WTC11 (cell line): ENCODE data around the gene PRR19. TPM values are rescaled to one million over a fixed set of nuclear protein-coding genes. Genes with fewer than 3 reads are reported as not detected.

Experiments
- ATAC-seq: fragments of 200-7000 bp; cut with Tn5 transposase; 2 replicates; pipeline ENCODE4 v1.10.0; 2021; ENCODE audit warnings: mild to moderate bottlenecking, moderate library complexity
- CTCF ChIA-PET: fragments of 300-600 bp; sonication (Branson Sonifier 250); formaldehyde crosslinking; loops from one replicate; lab custom pipeline; 2021; ENCODE audit warnings: antibody characterized with exemption; lab: Charles Lee
- POLR2A ChIA-PET: fragments of 350-600 bp; sonication (Branson Sonifier 250); formaldehyde crosslinking; loops from one replicate; lab custom pipeline; 2021; ENCODE audit warnings: antibody characterized with exemption; lab: Charles Lee
- DNase-seq: peaks from one replicate; pipeline ENCODE4 v3.0.0; 2021; ENCODE audit warnings: low spot score
- H3K27ac Mint-ChIP-seq: 2 replicates; pipeline ENCODE4 v1.8.0; 2021; ENCODE audit warnings: mixed read lengths
- H3K27me3 Mint-ChIP-seq: 2 replicates; pipeline ENCODE4 v1.8.0; 2021; ENCODE audit warnings: low read depth, mild to moderate bottlenecking, moderate library complexity, mixed read lengths
- H3K36me3 Mint-ChIP-seq: 2 replicates; pipeline ENCODE4 v1.8.0; 2021; ENCODE audit warnings: mixed read lengths
- H3K4me1 Mint-ChIP-seq: 2 replicates; pipeline ENCODE4 v1.8.0; 2022; ENCODE audit warnings: mixed read lengths
- H3K4me3 Mint-ChIP-seq: 2 replicates; pipeline ENCODE4 v1.8.0; 2021; ENCODE audit warnings: mild to moderate bottlenecking, moderate library complexity, mixed read lengths
- H3K9me3 Mint-ChIP-seq: 2 replicates; pipeline ENCODE4 v1.8.0; 2021; ENCODE audit warnings: mixed read lengths
- E2F1 ChIP-seq: sonication (generic); formaldehyde crosslinking; IDR thresholded peaks from 2 replicates; pipeline ENCODE4 v1.8.0; 2022; ENCODE audit warnings: mild to moderate bottlenecking, missing genetic modification reagents
- EMX1 ChIP-seq: fragments of 250-450 bp; sonication (Bioruptor Pico); IDR thresholded peaks from 2 replicates; pipeline ENCODE4 v1.8.0; 2021; ENCODE audit warnings: mild to moderate bottlenecking
- FOXP4 ChIP-seq: sonication (generic); formaldehyde crosslinking; IDR thresholded peaks from 2 replicates; pipeline ENCODE4 v1.8.0; 2022; ENCODE audit warnings: mild to moderate bottlenecking, missing genetic modification reagents
- IRF1 ChIP-seq: sonication (generic); formaldehyde crosslinking; IDR thresholded peaks from 2 replicates; pipeline ENCODE4 v1.8.0; 2023; ENCODE audit warnings: missing genetic modification reagents
- JUN ChIP-seq: sonication (generic); formaldehyde crosslinking; IDR thresholded peaks from 2 replicates; pipeline ENCODE4 v1.8.0; 2023; ENCODE audit warnings: mild to moderate bottlenecking, missing genetic modification reagents
- KAT7 ChIP-seq: sonication (generic); formaldehyde crosslinking; IDR thresholded peaks from 2 replicates; pipeline ENCODE4 v1.8.1; 2023; ENCODE audit warnings: missing genetic modification reagents, mild to moderate bottlenecking, borderline replicate concordance
- NR3C1 ChIP-seq: sonication (generic); formaldehyde crosslinking; conservative IDR thresholded peaks from 2 replicates; pipeline ENCODE4 v1.8.1; 2023; ENCODE audit warnings: low read depth, mild to moderate bottlenecking, missing genetic modification reagents
- SMAD3 ChIP-seq: sonication (generic); formaldehyde crosslinking; IDR thresholded peaks from 2 replicates; pipeline ENCODE4 v1.8.0; 2022; ENCODE audit warnings: missing genetic modification reagents, mild to moderate bottlenecking, borderline replicate concordance
- SOX15 ChIP-seq: fragments of 250-450 bp; sonication (Bioruptor Pico); IDR thresholded peaks from 2 replicates; pipeline ENCODE4 v1.9.0; 2021; ENCODE audit warnings: mild to moderate bottlenecking
- TEAD4 ChIP-seq: sonication (generic); formaldehyde crosslinking; IDR thresholded peaks from 2 replicates; pipeline ENCODE4 v1.8.0; 2022; ENCODE audit warnings: mild to moderate bottlenecking, missing genetic modification reagents
- TP53 ChIP-seq: sonication (generic); formaldehyde crosslinking; IDR thresholded peaks from 2 replicates; pipeline ENCODE4 v1.8.1; 2023; ENCODE audit warnings: mild to moderate bottlenecking, missing genetic modification reagents
- ZBTB21 ChIP-seq: sonication (generic); formaldehyde crosslinking; IDR thresholded peaks from 2 replicates; pipeline ENCODE4 v1.8.1; 2023; ENCODE audit warnings: mild to moderate bottlenecking, missing genetic modification reagents, borderline replicate concordance
- ZNF121 ChIP-seq: sonication (generic); formaldehyde crosslinking; IDR thresholded peaks from 2 replicates; pipeline ENCODE4 v1.8.0; 2023; ENCODE audit warnings: missing genetic modification reagents
- total RNA-seq: library from RNA; stranded (reverse); gene quantifications from 3 replicates; pipeline ENCODE4 v1.2.3, GENCODE V29; 2021
- TF ChIP-seq, protein P1 (sequence below): fragments of 250-450 bp; sonication (Bioruptor Pico); IDR thresholded peaks from 2 replicates; pipeline ENCODE4 v1.8.0; 2021; ENCODE audit warnings: mild to moderate bottlenecking
- TF ChIP-seq, protein P2 (sequence below): fragments of 200-600 bp; IDR thresholded peaks from 2 replicates; pipeline ENCODE4 v1.8.0; 2022; ENCODE audit warnings: antibody characterized with exemption

Gene PRR19
- total RNA-seq, 1 experiment from 2014 or later = 3.7 TPM

GRCh38 chr19:42276821-42277220, 25.1 kb upstream of the PRR19 start:
- peaks cover 13% of the 10 kb centered on the region for H3K4me1 Mint-ChIP-seq
- no peaks in the 10 kb centered on the region for H3K9me3 Mint-ChIP-seq
- POLR2A ChIA-PET = no interaction called here
- no peak overlapping the region for H3K27ac Mint-ChIP-seq
- H3K4me3 Mint-ChIP-seq = no peak overlapping the region
- DNase-seq = no peak
- no peaks in the 10 kb centered on the region for H3K27me3 Mint-ChIP-seq
- CTCF ChIA-PET = interaction anchor here (7.5 kb wide), 1 partner anchor 31 kb away, joined by 239 read pairs; the partner anchor contains the start of gene GSK3A
- TF ChIP-seq, protein P1, sequence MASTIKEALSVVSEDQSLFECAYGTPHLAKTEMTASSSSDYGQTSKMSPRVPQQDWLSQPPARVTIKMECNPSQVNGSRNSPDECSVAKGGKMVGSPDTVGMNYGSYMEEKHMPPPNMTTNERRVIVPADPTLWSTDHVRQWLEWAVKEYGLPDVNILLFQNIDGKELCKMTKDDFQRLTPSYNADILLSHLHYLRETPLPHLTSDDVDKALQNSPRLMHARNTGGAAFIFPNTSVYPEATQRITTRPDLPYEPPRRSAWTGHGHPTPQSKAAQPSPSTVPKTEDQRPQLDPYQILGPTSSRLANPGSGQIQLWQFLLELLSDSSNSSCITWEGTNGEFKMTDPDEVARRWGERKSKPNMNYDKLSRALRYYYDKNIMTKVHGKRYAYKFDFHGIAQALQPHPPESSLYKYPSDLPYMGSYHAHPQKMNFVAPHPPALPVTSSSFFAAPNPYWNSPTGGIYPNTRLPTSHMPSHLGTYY (CRISPR knock-in tag) = no peak
- TF ChIP-seq, protein P2, sequence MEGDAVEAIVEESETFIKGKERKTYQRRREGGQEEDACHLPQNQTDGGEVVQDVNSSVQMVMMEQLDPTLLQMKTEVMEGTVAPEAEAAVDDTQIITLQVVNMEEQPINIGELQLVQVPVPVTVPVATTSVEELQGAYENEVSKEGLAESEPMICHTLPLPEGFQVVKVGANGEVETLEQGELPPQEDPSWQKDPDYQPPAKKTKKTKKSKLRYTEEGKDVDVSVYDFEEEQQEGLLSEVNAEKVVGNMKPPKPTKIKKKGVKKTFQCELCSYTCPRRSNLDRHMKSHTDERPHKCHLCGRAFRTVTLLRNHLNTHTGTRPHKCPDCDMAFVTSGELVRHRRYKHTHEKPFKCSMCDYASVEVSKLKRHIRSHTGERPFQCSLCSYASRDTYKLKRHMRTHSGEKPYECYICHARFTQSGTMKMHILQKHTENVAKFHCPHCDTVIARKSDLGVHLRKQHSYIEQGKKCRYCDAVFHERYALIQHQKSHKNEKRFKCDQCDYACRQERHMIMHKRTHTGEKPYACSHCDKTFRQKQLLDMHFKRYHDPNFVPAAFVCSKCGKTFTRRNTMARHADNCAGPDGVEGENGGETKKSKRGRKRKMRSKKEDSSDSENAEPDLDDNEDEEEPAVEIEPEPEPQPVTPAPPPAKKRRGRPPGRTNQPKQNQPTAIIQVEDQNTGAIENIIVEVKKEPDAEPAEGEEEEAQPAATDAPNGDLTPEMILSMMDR = no peak
- TF ChIP-seq EMX1 (no peak), ZNF121 (CRISPR knock-in tag) (no peak), ZBTB21 (CRISPR knock-in tag) (no peak), E2F1 (CRISPR knock-in tag) (no peak), IRF1 (CRISPR knock-in tag) (no peak), FOXP4 (no peak), TP53 (CRISPR knock-in tag) (no peak), JUN (no peak), SOX15 (no peak), KAT7 (CRISPR knock-in tag) (no peak)
- no peak for ATAC-seq
- H3K36me3 Mint-ChIP-seq = 0 out of 2 replicates have a peak, but pooled peaks cover 2% of the 10 kb centered on the region

DNA sequence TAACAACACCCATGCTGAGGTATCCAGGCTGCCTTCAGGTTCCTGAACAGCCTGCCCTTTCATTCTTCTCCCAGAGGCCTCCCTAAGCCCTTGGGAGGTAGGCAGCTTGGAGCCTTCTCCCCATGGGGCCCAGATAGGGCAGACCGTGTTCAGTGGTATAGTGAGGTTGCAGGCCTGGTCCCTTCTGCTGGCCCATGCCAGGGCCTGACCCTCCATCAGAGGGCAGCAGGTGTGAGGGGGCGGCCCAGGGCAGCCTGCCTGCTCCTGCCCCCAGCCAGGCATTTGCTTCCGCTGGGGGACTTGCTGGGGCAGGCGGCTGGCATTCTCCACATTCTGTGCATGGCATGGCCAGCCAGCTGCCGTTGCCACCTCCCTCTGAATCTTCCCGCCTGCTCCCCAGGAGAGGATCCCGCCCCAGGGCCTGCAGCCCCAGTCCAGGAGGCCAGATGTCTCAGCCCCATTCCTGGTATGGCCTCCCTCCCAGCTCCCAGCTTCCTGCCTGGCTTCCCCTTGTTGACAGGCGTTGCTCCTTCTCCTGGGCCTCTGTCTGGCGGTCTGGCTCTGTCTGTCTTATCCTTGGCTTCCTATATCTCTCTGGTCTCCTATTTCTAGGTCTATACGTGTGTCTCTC, 24.0 kb upstream of the PRR19 start:
- Mint-ChIP-seq H3K27ac (no peak overlapping the region), H3K4me1 (peaks cover 21% of the 10 kb centered on the region), H3K4me3 (no peak overlapping the region), H3K27me3 (no peaks in the 10 kb centered on the region), H3K9me3 (no peaks in the 10 kb centered on the region), H3K36me3 (0 out of 2 replicates have a peak, but pooled peaks cover 2% of the 10 kb centered on the region)
- ATAC-seq (no peak), DNase-seq (no peak)
- TF ChIP-seq SMAD3 (CRISPR knock-in tag) = no peak
- TF ChIP-seq NR3C1 (CRISPR knock-in tag) = no peak
- TF ChIP-seq TEAD4 (CRISPR knock-in tag) = no peak
- ChIA-PET POLR2A (interaction anchor here (2.2 kb wide), 1 partner anchor 32 kb away, joined by 28 read pairs; no protein-coding TSS in a partner anchor), CTCF (interaction anchor here (1.0 to 7.5 kb wide), 3 partner anchors 21 to 33 kb away, joined by 3 to 239 read pairs (median 32); partner anchors contain the start of genes ERF and GSK3A)
